ENCODE data around the gene SLC22A31.
"Not testable (repeated sequence)": the region's sequence is repeated elsewhere in the genome, so short reads cannot be mapped to it uniquely, and the experiment has no call there.

Gene SLC22A31

GRCh38 chr16:89200124-89200849 is at the start of gene SLC22A31:
SLC22A31 (minus strand) TSS chr16:89200537; CDS start chr16:89200501, 36 bp downstream.
- DNase-seq (ENCODE audit: low read depth, low spot score), result no peak

GRCh38 chr16:89248196-89248982 is 48.1 kb upstream of the SLC22A31 start:
- no peak for DNase-seq (ENCODE audit: low read depth, low spot score)

GRCh38 chr16:89247734-89248075 is 47.4 kb upstream of the SLC22A31 start:
- peak; percentile 44 for DNase-seq (ENCODE audit: low read depth, low spot score)

GRCh38 chr16:89246903-89247733 is 46.8 kb upstream of the SLC22A31 start:
- peak; percentile 52 for DNase-seq (ENCODE audit: low read depth, low spot score)

- no peak for DNase-seq (ENCODE audit: low read depth, low spot score)
These were observed 46.1 kb upstream of the SLC22A31 start for GRCh38 chr16:89246383-89246902.

- no peak for DNase-seq (ENCODE audit: low read depth, low spot score)
These were observed 44.4 kb upstream of the SLC22A31 start for GRCh38 chr16:89244754-89245153.

- DNase-seq (ENCODE audit: low read depth, low spot score), result not testable (repeated sequence)
These were observed 43.9 kb upstream of the SLC22A31 start for GRCh38 chr16:89244264-89244663.

GRCh38 chr16:89243664-89244063 is 43.3 kb upstream of the SLC22A31 start:
- DNase-seq (ENCODE audit: low read depth, low spot score), result no peak

GRCh38 chr16:89242795-89243200 is 42.5 kb upstream of the SLC22A31 start:
- DNase-seq (ENCODE audit: low read depth, low spot score), result no peak

GRCh38 chr16:89241187-89242007 is 41.1 kb upstream of the SLC22A31 start:
- peak; percentile 85 for DNase-seq (ENCODE audit: low read depth, low spot score)

- DNase-seq (ENCODE audit: low read depth, low spot score), result no peak
These were observed 37.4 kb upstream of the SLC22A31 start for GRCh38 chr16:89237733-89238132.

GRCh38 chr16:89233678-89234490 is 33.5 kb upstream of the SLC22A31 start:
- DNase-seq (ENCODE audit: low read depth, low spot score), result no peak

GRCh38 chr16:89232107-89232506 is 31.8 kb upstream of the SLC22A31 start:
- no peak for DNase-seq (ENCODE audit: low read depth, low spot score)

- no peak for DNase-seq (ENCODE audit: low read depth, low spot score)
These were observed 29.9 kb upstream of the SLC22A31 start for GRCh38 chr16:89230255-89230654.

- no peak for DNase-seq (ENCODE audit: low read depth, low spot score)
These were observed 24.3 kb upstream of the SLC22A31 start for GRCh38 chr16:89224665-89225064.

GRCh38 chr16:89222931-89223330 is 22.6 kb upstream of the SLC22A31 start:
- no peak for DNase-seq (ENCODE audit: low read depth, low spot score)

- no peak for DNase-seq (ENCODE audit: low read depth, low spot score)
These were observed 21.3 kb upstream of the SLC22A31 start for GRCh38 chr16:89221604-89222003.

GRCh38 chr16:89219365-89219764 is 19.0 kb upstream of the SLC22A31 start:
- no peak for DNase-seq (ENCODE audit: low read depth, low spot score)

- DNase-seq (ENCODE audit: low read depth, low spot score), result peak; percentile 91
These were observed 17.3 kb upstream of the SLC22A31 start, which contains the start of gene ZNF778 for GRCh38 chr16:89217388-89218191. ZNF778 (plus strand) TSS chr16:89217703; CDS start chr16:89221128, 3,425 bp downstream.

Measured in ELF-1 (cell line).